ENCODE results near the gene ZNF865.

- TF ChIP-seq POLR2AphosphoS5 (IDR thresholded peaks at IDR 0.05) (no peak), CTCF (IDR thresholded peaks at IDR 0.05) (no peak), POLR2A (IDR thresholded peaks at IDR 0.05) (no peak)
Measured at GRCh38 chr19:55658846-55659459, 53.5 kb downstream of the ZNF865 start.
